22Rv1 (cell line): ENCODE measurements around the gene TNRC6C.

ENCODE experiments used
- CTCF ChIP-seq: fragments of 450-650 bp; IDR thresholded peaks from 2 replicates; pipeline ENCODE4 v1.5.1; 2017; ENCODE audit warnings: mild to moderate bottlenecking
- ZFX ChIP-seq: fragments of 450-650 bp; IDR thresholded peaks from 2 replicates; pipeline ENCODE4 v1.6.1; 2017; ENCODE audit warnings: antibody characterized with exemption, borderline replicate concordance

GRCh38 chr17:78034429-78035091 is 76.1 kb downstream of the TNRC6C start:
- TF ChIP-seq CTCF (no peak), ZFX (no peak)
